NB4 (cell line): ENCODE measurements around the gene ATN1.
A peak's percentile ranks its signal among the peaks of the same experiment; 100 is the strongest.

Experiments
- DNase-seq: peaks from one replicate; pipeline ENCODE4 v3.0.0; 2010; ENCODE audit warnings: low read depth
- H3K4me3 ChIP-seq: one replicate; pipeline ENCODE4 v1.5.1; 2011; ENCODE audit warnings: mild to moderate bottlenecking, low read depth, low read length, moderate library complexity
- CTCF ChIP-seq: IDR thresholded peaks from one replicate; pipeline ENCODE4 v1.5.1; 2012; ENCODE audit warnings: low read depth, low read length
- MAX ChIP-seq: IDR thresholded peaks from 2 replicates; pipeline ENCODE4 v1.6.1; 2011; ENCODE audit warnings: low read depth, low read length
- MYC ChIP-seq: IDR thresholded peaks from 2 replicates; pipeline ENCODE4 v1.6.1; 2011; ENCODE audit warnings: low read depth, low read length
- POLR2A ChIP-seq: IDR thresholded peaks from 2 replicates; pipeline ENCODE4 v1.6.1; 2011; ENCODE audit warnings: mild to moderate bottlenecking; ENCODE audit not compliant: insufficient read length; ENCODE audit errors: extremely low read depth

The ATN1 gene

GRCh38 chr12:6919588-6919987 lies 8.2 kb upstream of the ATN1 start:
- peak; percentile 51 for DNase-seq
- TF ChIP-seq CTCF (peak; percentile 42), POLR2A (no peak)
- no peak overlapping the region for H3K4me3 ChIP-seq

- H3K4me3 ChIP-seq, result no peak overlapping the region
- DNase-seq, result no peak
- TF ChIP-seq MAX (no peak), CTCF (no peak), MYC (no peak), POLR2A (no peak)
Measured at GRCh38 chr12:6921539-6921938, 6.2 kb upstream of the ATN1 start.

GRCh38 chr12:6921996-6922946 lies 5.5 kb upstream of the ATN1 start:
- H3K4me3 ChIP-seq, result no peak overlapping the region
- TF ChIP-seq MYC, result no peak
- TF ChIP-seq CTCF, result no peak
- TF ChIP-seq POLR2A, result no peak
- TF ChIP-seq MAX, result no peak
- DNase-seq, result no peak

- TF ChIP-seq MAX (no peak), CTCF (no peak), MYC (no peak), POLR2A (no peak)
- no peak for DNase-seq
- H3K4me3 ChIP-seq, result no peak overlapping the region
Measured at GRCh38 chr12:6923003-6923732, 4.6 kb upstream of the ATN1 start.

- H3K4me3 ChIP-seq, result no peak overlapping the region
- DNase-seq, result no peak
- no peak for TF ChIP-seq CTCF
- TF ChIP-seq MYC, result no peak
- no peak for TF ChIP-seq MAX
- no peak for TF ChIP-seq POLR2A
Measured at GRCh38 chr12:6923851-6924250, 3.9 kb upstream of the ATN1 start.

GRCh38 chr12:6925239-6925539 lies 2.6 kb upstream of the ATN1 start:
- no peak overlapping the region for H3K4me3 ChIP-seq
- DNase-seq, result no peak
- TF ChIP-seq POLR2A (no peak), CTCF (no peak), MYC (no peak), MAX (no peak)
